ENCODE measurements around the gene EFCAB5.
"Not testable (repeated sequence)": the region's sequence is repeated elsewhere in the genome, so short reads cannot be mapped to it uniquely, and the experiment has no call there.

The EFCAB5 gene

DNA sequence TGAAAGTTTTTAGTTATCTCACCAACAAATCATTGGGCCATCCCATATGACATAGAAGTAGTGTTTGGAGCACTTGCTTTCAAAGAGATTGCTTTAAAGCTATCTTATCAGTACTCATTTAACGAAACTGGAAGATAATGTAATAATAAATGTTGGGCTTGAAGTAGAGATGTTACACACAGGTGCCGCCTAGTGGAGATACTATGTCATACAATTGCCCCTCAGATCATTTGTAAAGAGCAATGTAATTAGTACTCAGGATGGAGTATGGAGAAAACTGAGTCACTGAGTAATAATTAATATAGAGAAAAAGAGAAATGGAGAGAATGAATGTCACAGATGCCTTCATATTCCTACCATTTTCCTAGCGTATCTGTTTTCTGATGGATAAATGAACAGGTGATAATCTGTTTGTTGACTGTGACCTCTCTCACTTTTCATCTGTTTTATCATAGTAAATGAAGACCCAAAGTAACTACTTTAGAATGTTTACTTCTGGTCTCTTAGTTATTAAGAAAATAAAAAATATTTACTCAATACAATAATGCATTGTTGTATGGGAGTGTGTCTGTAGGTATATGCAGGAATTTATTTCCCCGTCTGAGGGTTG, 80.4 kb downstream of the EFCAB5 start:
- DNase-seq = peak; percentile 58

DNA sequence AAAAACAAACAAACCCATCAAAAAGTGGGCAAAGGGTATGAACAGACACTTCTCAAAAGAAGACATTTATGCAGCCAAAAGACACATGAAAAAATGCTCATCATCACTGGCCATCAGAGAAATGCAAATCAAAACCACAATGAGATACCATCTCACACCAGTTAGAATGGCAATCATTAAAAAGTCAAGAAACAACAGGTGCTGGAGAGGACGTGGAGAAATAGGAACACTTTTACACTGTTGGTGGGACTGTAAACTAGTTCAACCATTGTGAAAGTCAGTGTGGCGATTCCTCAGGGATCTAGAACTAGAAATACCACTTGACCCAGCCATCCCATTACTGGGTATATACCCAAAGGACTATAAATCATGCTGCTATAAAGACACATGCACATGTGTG, 83.9 kb downstream of the EFCAB5 start:
- not testable (repeated sequence) for DNase-seq

- no peak for DNase-seq
These were observed 86.2 kb downstream of the EFCAB5 start for GRCh38 chr17:30027676-30028075.

GRCh38 chr17:30031214-30031869, 89.9 kb downstream of the EFCAB5 start:
- DNase-seq = no peak

- DNase-seq = no peak
These were observed 93.9 kb downstream of the EFCAB5 start for GRCh38 chr17:30035369-30035768.

DNA sequence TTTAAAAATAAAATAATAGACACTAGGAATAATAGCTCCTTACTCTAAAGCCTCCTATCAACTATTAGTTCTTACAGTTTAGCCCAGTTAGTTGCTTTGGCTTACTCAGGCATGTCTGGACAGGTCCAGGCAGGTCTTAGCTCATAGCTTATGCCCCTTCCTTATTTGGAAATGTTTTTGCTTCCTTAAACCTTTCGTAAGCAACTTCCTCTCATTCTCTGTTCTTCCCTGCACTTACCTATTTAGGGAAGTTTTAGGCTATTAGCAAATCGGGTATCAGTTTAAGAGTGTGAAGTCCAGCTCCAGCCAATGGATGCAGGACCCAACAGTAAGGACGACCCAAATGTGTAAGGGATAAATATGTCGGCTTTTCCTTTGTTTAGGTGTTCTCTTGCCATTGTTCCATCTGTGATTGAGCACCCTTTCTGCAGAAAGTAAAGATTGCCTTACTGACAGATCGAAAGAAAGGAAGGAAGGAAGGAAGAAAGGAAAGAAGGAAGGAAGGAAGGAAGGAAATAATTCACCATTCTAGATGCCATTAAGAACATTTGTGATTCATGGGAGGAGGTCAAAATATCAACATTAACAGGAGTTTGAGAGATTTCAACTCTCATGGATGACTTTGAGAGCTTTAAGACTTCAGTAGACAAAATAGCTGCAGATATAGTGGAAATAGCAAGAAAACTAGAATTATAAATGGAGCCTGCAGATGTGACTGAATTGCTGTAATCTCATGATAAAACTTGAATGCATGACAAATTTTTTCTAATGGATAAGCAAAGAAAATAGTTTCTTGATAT, 99.5 kb downstream of the EFCAB5 start:
- peak; percentile 28 for DNase-seq

DNA sequence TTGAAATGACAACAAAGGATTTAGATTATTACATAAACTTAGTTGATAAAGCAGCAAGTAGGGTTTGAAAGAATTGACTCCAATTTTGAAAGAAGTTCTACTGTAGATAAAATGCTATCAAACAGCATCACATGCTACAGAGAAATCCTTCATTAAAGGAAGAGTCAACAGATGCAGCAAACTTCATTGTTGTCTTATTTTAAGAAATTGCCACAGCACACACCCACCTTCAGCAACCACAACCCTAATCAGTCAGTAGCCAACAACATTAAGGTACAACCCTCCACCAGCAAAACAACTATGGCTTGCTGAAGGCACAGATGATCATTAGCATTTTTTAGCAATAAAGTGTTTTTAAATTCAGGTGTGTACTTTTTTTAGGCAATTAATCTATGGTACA, 100.1 kb downstream of the EFCAB5 start:
- DNase-seq = no peak

DNA sequence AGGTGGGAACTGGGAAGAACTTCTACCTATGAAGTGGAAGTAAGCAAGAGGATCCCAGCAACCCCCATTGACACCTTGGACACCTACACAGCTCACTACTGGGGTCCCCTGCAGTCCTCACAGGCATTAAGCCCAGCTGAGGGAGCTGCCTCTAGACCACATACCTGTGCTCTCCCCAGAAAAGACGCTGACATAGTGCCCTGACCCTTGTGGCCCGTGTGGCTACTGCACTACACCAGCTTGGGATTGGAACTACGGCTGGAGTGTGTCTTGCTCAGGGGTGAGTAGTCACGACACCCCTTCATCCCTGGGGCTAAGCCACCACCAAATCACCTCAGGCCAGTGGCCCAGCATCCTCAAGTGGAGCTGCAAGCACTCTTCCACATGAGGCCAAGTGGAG, 120.9 kb downstream of the EFCAB5 start:
- no peak for DNase-seq

DNA sequence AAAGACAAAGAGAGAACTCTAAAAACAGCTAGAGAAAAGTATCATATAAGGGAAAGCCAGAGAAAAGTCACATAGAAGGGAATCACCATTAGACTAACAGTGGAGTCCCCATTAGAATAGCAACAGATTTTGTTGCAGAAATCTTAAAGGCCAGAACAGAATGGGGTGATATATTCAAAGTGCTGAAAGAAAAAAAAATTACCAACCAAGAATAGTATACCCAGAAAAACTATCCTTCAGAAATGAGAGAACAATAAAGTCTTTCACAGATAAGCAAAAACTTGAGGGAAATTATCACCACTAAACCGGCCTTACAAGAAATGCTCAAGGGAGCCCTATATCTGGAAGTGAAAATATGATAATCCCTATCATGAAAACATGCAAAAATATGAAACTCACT, 123.3 kb downstream of the EFCAB5 start:
- no peak for DNase-seq

DNA sequence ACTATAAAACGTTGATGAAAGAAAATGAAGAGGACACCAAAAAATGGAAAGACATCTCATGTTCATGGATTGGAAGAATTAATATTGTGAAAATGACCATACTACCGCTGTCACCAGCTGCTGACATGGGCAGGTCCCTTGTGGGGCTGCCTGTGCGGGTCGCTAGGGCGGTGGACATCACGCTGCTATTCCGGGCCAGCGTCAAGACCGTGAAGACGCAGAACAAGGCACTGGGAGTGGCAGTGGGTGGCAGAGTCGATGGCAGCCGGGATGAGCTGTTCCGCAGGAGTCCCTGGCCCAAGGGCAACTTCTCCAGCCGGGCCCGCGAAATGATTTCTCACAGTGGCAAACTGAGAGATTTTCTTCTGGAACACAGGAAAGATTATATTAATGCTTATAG, 127.0 kb downstream of the EFCAB5 start:
- DNase-seq = no peak

DNA sequence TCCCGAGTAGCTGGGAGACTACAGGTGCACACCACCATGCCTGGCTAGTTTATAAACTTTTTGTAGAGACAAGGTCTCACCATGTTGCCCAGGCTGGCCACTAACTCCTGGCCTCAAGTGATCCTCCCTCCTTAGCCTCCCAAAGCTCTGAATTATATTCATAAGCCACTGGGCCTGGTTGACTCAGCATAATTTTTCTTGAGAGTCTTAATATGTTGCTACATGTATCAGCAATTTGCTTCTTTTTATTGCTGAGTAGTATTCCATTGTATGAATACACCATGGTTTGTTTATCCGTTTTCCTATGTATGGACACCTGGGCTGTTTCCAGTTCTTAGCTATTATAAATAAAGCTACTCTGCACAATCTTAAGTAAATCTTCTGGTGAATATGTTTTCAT, 132.8 kb downstream of the EFCAB5 start:
- no peak for DNase-seq

- no peak for DNase-seq
These were observed 133.3 kb downstream of the EFCAB5 start for GRCh38 chr17:30074730-30075129.

GRCh38 chr17:30082773-30083172, 141.3 kb downstream of the EFCAB5 start:
- DNase-seq = no peak

- no peak for DNase-seq
These were observed 143.4 kb downstream of the EFCAB5 start for GRCh38 chr17:30084788-30085187.

DNA sequence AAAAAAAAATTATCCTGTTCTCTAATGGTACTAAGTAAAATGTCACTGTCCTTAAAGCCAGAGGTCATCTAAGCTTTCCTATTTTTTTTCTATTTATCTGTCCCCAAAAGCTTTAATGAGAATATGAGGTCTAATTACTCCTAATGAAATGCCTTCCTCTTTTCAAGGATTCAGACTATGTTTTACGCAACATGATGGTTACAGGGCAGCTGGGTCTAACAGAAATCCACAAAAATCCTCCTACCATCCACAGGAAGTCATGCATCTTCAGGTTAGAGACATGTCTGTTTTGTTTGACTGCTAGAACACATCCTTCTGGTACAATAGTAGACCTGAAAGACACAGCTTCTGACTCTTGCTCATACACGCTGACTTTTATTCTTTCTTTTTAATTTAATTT, 145.5 kb downstream of the EFCAB5 start:
- DNase-seq = no peak

GRCh38 chr17:30087431-30087830, 146.0 kb downstream of the EFCAB5 start:
- DNase-seq = not testable (repeated sequence)

DNA sequence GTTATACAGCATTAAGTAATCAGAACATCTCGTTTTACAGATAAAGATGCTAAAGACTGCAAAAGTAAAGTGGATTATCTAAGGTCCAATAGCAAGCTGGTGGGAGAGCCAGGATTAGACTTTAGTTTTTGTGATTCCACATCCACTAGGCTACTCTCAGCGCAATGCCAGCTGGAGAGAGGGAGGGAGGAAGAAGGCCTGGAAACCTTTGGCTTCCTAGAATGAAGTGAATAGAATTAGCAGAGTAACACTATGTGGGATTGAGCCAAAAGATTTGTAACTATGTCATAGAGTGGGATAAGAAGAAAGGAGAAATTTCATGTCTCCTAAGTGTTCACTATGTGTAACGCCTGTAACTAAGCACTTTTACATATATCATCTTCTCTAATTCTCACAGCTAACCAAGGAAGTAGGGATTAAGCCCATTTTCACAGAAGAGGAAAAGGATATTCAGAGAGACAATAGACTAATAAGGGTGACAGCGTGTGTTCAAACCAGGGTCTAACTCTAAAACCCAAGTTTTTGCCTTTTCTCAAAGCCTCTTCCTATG, 149.8 kb downstream of the EFCAB5 start:
- DNase-seq = no peak

DNA sequence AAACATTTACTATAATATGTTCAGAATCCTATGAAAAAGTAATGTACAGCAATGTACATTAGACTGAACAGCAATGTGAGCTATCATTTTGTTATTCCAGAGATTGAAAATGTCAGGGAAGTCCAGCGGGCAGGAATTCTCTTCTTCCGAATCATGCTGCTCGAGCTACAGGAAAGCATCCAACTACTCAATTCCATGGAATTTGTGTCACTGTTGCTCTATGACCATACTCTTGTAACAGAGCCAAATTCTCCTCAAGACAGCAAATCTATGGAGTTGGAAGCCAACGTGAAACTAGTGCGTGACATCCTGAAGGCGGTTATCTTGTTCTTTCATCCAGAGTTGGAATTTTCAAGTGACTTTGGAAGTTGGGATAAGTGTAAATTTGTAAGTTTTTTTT, 150.3 kb downstream of the EFCAB5 start:
- no peak for DNase-seq

GRCh38 chr17:30092886-30093285, 151.5 kb downstream of the EFCAB5 start:
- DNase-seq = no peak

DNA sequence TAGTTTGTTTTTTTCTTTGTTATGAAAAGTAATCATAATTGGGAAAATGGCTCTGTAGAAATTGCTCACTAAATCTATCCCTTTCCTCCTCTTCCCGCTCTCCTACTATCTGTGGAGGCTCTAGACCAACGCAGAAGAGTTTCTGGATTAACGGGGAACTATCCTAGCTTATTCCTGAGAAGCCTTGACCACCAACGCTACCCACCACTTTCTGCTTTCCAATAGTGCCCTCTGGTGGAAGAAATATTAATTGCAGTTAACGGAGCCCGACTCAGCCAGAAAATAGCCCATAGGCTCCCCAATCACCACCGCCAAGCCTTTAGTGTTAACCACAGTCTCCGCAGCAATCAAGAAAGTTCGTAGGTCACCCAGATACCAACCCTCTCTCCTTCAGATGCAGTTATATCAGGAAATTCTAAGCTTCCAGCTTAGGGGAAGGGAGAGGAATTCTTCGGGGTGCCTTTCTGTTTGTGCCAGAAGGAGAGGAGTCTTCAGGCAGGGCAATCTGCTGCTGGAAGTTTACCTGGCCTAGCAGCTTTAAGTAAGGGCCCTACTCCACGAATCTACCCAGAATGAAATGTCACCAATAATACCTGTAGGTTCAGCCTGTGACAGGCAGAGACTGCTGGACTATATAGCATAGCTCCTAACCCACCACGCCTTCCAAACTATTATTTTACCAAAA, 152.2 kb downstream of the EFCAB5 start:
- DNase-seq = peak; percentile 57

GRCh38 chr17:30095507-30096244, 154.2 kb downstream of the EFCAB5 start:
- DNase-seq = peak; percentile 49

DNA sequence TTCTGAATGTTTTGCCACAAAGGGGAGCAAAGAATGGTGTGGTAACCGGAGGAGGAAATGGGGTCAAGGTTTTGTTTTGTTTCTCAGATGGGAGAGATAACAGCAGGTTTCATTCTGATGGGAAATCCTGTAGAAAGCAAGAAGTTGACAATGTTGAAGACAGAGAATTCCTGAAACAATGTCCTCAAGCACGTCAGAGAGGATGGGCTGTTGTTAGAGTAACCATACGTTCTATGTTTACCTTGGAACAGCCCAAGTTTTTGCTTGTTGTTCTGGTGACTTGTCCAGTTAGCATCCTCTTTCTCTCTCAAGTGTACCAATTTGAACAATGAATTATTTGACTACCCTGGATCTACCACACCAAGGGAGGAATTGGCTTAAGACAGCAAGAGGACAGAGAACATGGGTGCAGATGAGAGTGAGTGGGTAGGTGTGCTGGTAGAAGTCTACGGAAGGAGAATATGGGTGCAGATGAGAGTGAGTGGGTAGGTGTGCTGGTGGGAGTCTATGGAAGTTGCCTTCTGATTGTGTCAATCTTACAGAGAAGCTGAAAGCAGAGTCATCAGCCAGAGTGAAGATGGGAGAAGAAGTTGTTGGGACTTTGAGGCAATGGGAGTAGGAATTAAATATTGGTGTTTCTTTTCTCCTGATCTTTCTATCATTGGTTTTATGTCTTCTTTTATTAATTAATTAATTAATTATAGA, 160.4 kb downstream of the EFCAB5 start:
- DNase-seq = no peak
